Activated T-cell treated with anti-CD3 and anti-CD28 coated beads for 4 hours (primary cell): Measurements from ENCODE around the gene PCNX1.
"Not testable (repeated sequence)": the region's sequence is repeated elsewhere in the genome, so short reads cannot be mapped to it uniquely, and the experiment has no call there.

Experiments used
- DNase-seq: peaks from one replicate; pipeline ENCODE4 v3.0.0-alpha.2; 2020

PCNX1 gene

GRCh38 chr14:71103662-71104484 is 196.6 kb downstream of the PCNX1 start:
- DNase-seq: no peak

- DNase-seq: no peak
Observed at GRCh38 chr14:71105177-71105576, 197.9 kb downstream of the PCNX1 start.

GRCh38 chr14:71107921-71108320 is 200.7 kb downstream of the PCNX1 start:
- DNase-seq: no peak

GRCh38 chr14:71108398-71109119 is 201.3 kb downstream of the PCNX1 start:
- no peak for DNase-seq

GRCh38 chr14:71113376-71113775 is 206.1 kb downstream of the PCNX1 start:
- DNase-seq: no peak

GRCh38 chr14:71114565-71114964 is 207.3 kb downstream of the PCNX1 start:
- DNase-seq: no peak

GRCh38 chr14:71115306-71115705 is 208.0 kb downstream of the PCNX1 start:
- DNase-seq: no peak

- DNase-seq: no peak
Observed at GRCh38 chr14:71115821-71116567, 208.7 kb downstream of the PCNX1 start.

- no peak for DNase-seq
Observed at GRCh38 chr14:71116568-71117122, 209.4 kb downstream of the PCNX1 start.

- no peak for DNase-seq
Observed at GRCh38 chr14:71117839-71118743, 210.8 kb downstream of the PCNX1 start.

- DNase-seq: no peak
Observed at GRCh38 chr14:71119075-71119474, 211.8 kb downstream of the PCNX1 start.

GRCh38 chr14:71119832-71120231 is 212.6 kb downstream of the PCNX1 start:
- no peak for DNase-seq

GRCh38 chr14:71121001-71121400 is 213.7 kb downstream of the PCNX1 start:
- no peak for DNase-seq

GRCh38 chr14:71121711-71122110 is 214.5 kb downstream of the PCNX1 start:
- no peak for DNase-seq

GRCh38 chr14:71122866-71123565 is 215.8 kb downstream of the PCNX1 start:
- DNase-seq: no peak

GRCh38 chr14:71123579-71124135 is 216.4 kb downstream of the PCNX1 start:
- no peak for DNase-seq

GRCh38 chr14:71129716-71130490 is 222.6 kb downstream of the PCNX1 start:
- DNase-seq: not testable (repeated sequence)

GRCh38 chr14:71130491-71131179 is 223.4 kb downstream of the PCNX1 start:
- DNase-seq: no peak

- no peak for DNase-seq
Observed at GRCh38 chr14:71133296-71133695, 226.0 kb downstream of the PCNX1 start.

GRCh38 chr14:71135496-71135895 is 228.2 kb downstream of the PCNX1 start:
- no peak for DNase-seq
